HG03135 (cell line): ENCODE data around the gene PARVB.

Experiments used
- ATAC-seq: cut with Tn5 transposase; IDR thresholded peaks from one replicate; pipeline ENCODE4 v1.9.1; 2021; ENCODE audit warnings: mild to moderate bottlenecking, moderate library complexity; ENCODE audit not compliant: unreplicated experiment

The PARVB gene, protein sequence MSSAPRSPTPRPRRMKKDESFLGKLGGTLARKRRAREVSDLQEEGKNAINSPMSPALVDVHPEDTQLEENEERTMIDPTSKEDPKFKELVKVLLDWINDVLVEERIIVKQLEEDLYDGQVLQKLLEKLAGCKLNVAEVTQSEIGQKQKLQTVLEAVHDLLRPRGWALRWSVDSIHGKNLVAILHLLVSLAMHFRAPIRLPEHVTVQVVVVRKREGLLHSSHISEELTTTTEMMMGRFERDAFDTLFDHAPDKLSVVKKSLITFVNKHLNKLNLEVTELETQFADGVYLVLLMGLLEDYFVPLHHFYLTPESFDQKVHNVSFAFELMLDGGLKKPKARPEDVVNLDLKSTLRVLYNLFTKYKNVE

DNA sequence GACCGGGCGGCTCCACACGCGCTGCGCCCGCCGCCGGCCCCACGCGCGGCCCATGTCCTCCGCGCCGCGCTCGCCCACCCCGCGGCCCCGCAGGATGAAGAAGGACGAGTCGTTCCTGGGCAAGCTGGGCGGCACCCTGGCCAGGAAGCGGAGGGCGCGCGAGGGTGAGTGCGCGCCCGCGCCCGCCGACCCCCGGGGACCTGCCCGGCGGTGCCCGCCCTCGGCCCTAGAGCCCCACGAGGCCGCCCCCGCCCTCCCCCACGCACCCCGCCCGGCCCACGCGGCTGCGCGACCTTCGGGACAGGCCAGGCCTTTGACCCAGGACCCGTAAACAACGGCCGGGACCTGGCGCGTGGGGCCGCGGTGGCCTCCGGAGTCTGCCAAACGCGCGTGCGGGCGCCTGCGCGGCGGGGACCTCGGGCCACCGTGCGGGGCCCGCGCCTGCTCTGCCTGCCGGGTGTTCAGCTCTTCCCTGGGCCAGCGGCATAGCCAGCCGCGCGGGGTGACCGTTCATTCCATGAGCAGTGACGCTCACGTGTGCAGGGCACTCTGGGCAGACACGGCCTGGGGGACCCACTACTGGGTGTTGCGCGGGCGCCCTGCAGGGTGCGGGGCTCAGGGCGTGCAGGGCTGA lies at the start of gene PARVB:
TSS of gene PARVB (plus strand) at position 15 of the 634 bp plus-strand sequence. CDS start at position 53, 38 bp downstream.
- no peak for ATAC-seq

DNA sequence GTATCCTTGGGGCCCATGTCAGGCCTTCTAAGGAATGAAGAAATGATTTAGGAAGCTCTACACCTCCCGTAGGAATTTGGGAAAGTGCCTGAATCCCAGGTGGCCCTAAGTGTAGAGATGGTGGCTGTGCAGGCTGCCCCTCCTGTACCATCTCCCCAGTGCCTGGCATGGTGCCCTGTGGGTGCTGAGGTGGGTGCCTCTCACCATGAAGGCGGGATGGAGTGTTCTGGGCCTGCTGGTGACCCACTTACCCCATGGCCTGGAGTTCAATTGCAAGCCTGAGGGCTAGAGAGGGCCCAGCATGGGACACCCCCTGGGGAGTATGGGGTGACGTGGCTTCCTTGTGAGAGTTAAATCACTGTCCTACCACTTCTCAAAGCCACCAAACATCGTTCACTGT lies 49.1 kb upstream of the PARVB start:
- no peak for ATAC-seq

DNA sequence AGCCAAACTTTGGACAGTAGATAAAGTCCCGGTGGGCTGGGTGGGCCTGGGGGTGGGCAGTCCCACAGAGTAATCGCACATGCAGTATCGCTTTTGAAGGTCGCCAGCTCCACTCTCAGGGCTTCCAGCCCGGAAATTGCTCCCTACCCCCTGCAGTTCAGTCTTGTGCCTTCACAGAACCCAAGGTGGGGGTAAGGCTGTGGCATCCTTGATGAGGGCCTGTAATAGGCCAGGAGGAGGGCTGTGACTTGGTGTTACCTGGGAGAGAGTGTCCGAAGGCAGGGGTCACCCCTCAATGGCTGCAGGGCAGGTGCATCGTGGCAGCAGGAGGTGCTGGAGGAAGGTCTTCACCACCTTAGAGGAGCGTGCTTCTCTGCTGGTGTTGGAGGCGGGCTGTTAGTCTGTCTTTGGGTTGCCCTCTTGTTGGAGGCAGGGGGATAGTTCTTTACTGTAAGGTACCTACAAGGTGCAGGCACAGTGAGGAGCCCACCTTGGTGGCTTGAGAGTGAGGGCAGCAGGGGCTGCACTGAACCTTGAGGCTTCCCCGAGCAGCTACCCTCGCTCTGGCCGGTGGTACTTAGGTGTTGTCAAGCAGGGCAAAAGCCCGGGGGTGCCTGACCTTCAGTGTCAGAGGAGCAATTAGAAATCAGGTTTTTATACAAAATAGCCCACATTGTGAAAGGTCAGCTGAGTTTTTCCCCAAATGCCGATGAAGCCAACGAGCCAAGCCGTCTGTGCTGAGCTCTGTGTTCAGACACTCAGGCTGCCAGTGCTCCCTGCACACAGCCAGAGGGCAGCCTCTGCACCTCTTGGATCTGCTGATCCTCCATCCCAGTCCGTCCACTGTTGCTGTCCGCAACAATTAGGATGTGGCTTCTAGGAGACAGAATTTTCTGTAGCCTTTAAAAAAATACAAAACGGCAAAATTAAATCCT lies 47.0 kb upstream of the PARVB start:
- ATAC-seq = no peak

DNA sequence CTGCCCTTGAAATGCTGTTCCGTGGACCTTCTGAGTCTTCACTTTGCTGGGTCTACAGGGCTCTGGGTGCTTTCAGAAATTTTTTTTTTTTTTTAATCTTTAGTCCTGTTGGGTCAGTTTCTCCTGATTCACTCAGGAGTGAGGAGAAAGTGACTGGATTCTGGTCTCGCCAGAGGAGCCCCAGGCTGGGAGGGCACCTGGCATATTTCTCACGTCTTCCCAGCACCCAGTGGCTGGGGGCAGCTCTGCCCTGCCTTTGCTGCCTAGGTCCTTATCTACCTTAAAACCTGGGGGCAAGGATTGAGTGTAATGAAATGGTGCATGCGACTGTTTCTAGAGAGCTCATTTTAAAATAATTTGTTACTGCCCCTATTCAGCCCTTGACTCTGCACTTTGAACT lies 45.5 kb upstream of the PARVB start:
- ATAC-seq = no peak

DNA sequence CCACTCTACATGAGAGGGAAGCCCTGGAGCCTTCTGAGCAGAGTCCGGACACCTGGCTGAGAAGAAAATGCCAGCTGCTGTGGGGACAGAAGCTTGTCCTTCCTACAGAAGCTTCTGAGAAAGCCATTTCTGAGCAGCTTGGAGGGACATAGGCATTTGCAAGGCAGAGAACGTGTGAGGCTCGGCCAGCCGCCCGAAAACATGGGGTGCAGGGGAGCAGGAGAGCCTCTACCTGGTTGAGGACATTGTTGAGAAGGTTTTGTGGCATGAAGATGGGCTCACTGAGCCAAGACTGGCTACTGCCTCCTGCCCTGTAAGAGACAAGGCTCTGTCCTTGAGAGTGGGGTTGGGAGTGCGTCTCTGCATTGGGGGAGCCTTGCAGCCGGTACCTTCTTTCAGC lies 43.5 kb upstream of the PARVB start:
- no peak for ATAC-seq

DNA sequence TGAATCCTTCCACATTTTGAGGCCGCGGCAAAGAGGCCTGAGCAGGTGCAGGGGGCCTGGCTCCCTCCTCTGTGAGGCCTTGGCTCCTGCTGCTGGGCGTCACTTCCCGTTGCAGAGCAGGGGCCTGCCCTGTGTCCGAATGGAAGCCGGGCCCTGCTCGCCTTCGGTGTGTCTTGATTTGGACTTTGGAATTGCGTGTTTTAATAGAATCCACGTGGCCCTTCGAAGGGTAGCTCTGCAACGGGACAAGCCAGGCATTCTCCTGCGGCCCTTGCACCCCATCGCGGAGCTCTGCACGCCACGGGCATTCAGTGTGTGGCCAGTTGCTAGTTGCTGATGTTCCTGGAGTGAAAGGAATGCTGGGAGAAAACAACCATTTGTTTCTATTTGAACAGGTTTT lies 43.1 kb upstream of the PARVB start:
- no peak for ATAC-seq

DNA sequence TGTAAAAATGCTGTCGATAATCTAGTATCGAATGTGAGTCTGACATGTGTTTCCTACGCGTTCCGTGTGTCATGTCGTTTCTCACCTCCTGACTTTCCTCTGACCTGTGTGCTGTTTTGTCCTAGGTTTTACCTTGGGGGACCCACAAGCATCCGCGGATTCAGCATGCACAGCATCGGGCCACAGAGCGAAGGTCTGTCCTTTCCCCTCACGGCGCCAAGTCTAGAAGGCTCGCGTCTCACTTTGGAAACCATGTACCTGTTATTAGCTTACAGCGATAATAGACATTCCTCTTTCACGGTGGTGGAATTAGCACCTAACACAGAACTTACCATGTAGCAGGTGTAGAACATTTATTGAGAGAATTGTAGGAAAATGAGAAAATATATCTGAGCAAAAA lies 40.3 kb upstream of the PARVB start:
- no peak for ATAC-seq

DNA sequence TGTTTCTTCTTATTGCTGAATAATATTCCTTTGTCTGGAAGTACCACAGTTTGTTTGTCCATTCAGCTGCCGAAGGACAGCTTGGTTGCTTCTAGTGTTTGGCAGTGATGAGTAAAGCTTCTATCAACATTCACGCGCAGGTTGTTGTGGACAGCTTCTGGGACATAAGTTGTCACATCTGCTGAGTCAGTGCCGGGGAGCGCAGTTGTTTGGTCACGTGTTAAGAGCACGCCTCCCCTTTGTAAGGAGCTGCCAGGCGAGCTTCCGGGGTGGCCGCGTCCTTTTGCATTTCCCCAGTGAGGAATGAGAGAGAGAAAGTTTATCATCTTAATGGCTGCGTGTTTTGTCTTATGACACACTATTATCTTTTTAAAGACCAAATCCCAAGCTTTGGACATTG lies 38.6 kb upstream of the PARVB start:
- no peak for ATAC-seq

DNA sequence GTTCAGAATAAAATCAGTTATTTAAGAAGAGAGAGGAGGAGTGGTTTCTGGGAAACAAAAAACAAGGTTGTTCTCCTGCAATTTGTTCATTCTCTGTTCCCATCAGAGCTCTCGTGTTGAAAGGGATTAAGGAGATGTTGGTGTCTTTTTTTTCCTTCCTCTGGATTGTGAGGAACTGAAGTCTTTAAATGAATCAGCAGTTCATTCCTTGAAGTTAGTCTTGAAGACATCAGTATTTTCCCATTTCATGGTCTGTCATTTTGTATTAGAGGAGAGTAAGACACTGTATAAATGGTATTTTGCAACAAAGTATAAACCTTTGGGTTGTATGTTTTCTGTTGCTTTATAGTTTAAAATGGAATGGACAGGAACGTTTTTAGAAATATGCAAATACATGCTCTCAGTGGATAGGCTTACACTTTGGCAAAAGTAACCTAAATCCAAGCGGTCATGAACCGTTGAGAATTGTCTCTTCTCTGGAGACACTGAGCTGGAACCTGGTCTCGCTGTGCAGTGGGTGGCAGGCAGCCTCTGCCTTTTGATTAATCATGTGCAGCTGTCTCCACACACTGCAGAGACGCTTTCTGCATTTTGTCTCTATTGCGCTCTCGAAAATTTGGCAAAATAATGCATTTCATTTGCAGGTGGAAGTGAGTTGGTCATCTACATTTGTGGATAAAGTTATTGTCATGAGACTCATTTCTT lies 35.8 kb upstream of the PARVB start:
- no peak for ATAC-seq

DNA sequence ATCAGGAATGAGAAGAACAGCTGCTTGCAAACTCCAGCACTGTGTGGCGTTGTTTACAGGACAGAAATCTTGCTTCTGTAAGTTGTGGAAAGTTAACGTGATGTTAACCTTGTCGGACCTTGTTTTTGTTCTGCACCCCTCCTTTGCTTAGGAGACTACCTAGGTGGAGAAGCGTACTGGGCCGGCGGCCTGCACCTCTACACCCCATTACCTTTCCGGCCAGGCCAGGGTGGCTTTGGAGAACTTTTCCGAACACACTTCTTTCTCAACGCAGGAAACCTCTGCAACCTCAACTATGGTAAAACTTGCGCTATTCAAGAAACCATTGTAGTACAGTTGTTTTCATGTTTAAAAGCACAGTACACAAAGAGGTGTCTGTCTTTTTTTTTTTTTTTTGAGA lies 35.1 kb upstream of the PARVB start:
- ATAC-seq = no peak

DNA sequence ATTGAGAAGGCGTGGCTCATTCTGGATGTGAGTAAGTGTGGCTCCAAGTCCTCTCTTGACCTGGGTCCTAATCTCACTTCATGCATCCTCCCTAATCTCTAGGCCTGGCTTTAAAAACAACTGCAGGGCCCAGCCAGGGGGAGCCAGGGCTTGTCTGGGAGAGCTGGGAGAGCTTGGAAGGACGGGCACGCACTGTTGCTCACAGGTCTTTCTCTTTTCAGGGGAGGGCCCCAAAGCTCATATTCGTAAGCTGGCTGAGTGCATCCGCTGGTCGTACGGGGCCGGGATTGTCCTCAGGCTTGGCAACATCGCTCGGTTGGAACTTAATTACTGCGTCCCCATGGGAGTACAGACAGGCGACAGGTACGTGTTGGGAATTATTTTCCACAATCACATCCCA lies 34.1 kb upstream of the PARVB start:
- ATAC-seq = no peak

DNA sequence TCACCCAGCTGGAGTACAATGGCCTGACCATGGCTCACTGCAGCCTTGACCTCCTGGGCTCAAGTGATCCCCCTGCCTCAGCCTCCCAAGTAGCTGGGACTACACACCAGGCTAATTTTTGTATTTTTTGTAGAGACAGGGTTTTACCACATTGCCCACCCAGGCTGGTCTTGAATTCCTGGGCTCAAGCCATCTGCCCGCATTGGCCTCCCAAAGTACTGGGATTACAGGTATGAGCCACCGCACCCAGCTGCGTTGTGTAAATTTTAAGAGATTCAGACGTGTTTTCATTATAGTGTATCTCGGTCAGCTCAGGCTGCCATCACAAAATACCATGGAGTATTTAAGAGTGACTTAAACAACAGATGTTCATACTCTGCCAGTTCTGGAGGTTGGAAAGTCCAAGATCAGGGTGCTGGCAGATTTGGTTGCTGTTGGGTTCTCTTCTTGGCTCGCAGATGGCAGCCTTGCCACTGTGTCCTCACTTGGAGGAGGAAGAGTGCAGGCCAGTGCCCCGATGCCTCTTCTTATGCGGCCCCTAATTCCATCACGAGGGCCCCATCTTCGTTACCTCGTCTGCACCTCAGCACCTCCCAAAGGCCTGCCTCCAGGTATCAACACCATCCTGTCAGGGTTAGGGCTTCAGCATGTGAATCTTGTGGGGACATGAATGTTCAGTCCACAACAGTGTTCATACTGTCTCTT lies 32.6 kb upstream of the PARVB start:
- no peak for ATAC-seq

DNA sequence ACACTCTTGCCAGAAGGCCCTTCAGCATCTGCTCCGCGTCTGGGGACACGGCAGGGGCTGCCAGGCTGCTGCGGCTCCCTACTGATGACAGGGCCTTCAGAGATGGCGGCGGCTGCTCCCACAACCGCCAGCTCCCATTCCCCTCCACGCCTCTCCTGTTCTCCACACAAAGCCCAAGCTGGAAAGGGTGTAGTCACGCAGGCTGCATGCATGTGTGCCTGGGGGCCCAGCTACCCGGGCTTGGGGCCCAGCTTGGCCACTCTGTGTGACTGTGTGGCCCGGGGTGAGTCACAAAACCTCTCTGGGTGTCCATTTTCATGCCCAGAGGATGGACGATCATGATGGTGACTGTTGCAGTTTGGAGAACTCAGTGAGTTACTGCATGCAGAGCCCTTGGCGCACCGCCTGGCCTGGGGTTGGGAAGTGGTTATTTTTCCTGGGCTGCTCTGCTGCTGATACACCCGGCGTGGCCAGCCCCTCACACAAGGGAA lies 31.7 kb upstream of the PARVB start:
- ATAC-seq = no peak

DNA sequence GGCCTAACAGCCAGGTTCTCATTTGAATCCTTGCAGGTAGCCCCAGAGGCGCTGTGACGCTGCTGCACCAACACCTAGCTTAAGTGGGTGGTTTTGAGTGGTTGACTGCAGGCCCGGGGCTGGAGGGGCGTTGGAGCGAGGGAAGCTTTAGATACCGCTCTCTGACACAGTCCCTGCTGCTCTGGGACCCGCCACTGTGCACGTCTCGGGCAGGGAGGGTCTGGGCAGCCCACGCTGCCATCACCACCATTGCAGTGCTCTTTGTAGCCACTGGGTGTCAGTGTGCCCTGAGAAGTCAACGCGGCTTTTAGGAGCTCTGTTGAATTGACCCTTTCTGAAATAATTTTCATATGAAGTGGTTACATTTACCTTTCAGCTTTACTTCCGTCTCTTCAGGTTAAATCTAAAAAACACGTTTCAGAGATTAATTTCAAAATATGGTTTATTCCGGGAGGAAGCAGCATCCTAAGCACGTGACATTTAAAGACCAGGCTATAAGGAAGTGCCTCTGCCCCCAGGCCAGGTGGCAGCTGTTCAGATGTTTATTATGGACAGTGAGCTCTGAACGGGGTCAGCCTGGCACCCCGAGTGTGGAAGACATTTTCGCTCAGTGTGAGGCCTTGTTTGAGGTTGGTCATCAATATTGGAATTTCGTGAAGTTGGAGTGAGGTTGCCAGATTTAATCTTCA lies 30.9 kb upstream of the PARVB start:
- no peak for ATAC-seq

DNA sequence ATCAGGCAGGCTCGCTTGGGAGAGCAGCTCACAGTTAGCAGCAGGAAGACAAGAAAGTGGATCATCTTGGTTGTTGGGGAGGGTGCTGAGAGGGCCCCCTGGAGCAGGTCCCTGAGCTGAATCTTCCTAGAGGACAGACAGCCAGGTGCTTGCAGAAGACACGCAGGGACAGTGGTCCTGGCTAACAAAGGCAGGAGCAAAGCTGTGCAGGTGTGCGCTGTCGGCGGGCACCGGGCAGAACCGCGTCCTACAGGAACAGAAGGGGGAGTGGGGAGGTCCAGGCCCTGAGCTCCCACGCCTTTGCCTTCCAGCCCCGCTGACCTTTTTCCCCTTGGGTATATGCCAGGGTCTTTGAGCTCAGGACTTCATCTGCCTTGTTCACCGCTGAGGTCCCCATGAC lies 30.1 kb upstream of the PARVB start:
- ATAC-seq = no peak

DNA sequence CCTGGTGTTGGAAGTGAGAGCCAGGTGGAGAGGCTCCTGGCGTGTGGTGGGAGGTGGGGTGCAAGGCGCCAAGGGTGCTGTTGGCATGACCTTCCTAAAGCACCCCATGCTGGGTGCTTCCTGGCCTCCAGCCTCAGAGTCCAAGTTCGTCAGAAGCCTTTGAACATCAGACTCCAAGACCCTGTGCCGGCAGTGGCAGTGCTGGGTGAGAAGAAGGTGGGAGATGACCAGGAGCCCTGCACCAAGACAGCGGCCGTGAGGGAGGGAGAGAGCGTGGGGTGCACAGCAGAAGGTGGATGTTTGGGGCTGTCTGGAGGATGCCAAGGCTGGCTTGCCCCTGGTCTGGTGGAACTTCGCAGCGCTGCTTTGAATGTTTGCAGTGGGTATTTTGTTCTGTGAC lies 29.7 kb upstream of the PARVB start:
- no peak for ATAC-seq

DNA sequence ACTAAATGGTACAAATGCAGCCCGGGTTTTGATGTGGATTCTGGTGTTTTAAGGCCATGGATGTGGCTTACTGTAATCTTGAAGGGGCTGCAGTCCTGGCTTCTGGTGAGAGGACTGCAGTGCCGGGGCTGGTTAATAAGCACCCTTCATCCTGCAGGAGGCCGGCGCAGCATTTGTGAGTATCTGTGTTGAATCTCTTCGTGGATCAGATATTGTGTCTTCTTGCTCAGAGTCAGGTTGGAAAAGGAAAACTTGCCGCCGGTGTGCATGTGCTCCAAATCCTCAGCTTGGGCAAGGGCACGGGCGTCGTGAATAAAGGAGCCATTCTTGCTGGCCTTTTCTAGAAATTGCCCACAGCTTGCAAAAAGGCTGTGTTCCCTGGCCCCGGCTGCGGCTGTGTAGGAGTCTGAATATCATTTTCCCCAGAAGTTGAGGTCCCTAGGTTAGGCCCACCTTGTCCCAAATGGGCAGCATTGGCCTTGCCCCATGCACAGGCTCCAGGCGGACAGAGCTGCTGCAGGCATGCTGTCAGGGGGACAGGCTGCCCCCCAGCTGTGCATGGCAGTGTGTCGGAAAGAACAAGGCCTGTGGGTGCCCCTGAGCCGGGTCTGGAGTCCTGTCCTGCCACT lies 28.9 kb upstream of the PARVB start:
- ATAC-seq = no peak

DNA sequence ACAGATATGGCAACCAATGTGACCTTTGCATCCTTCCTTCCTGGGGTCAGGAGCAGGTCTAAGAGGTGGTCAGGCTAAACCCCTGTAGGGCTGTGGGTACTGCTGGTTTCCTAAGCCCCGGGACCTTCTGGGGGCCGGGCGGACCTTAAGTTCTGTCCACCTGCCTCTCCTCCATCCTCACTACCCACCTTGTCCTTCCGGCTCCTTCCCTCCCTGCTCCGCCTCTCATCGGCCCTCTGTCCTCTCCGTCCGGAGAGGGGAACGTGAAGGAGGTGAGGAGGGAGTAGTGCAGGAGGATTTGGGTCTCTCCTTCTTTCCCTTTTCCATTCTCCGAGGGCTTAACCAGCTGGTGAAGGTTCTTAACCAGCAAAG lies 28.3 kb upstream of the PARVB start:
- no peak for ATAC-seq
